GM20431 (cell line): ENCODE data around the gene TMCC3.
"Not testable (repeated sequence)": the region's sequence is repeated elsewhere in the genome, so short reads cannot be mapped to it uniquely, and the experiment has no call there.

Source experiments
- in situ Hi-C: fragments of 300-500 bp; cut with MseI, MboI; formaldehyde crosslinking; loops from one replicate; pipeline ENCODE4 v1.15.0; 2020; ENCODE audit warnings: low sequenced_read_pairs; ENCODE audit not compliant: unreplicated experiment

TMCC3 gene

GRCh38 chr12:94584377-94584776 lies 66.0 kb downstream of the TMCC3 start:
- in situ Hi-C loops = no loop called here

GRCh38 chr12:94582591-94582990 lies 67.8 kb downstream of the TMCC3 start:
- in situ Hi-C loops = no loop called here

GRCh38 chr12:94575645-94576403 lies 74.5 kb downstream of the TMCC3 start:
- in situ Hi-C loops = no loop called here

GRCh38 chr12:94575024-94575423 lies 75.3 kb downstream of the TMCC3 start:
- in situ Hi-C loops = no loop called here

GRCh38 chr12:94571556-94571955 lies 78.8 kb downstream of the TMCC3 start:
- in situ Hi-C loops = no loop called here

GRCh38 chr12:94570161-94570560 lies 80.2 kb downstream of the TMCC3 start:
- in situ Hi-C loops = no loop called here

GRCh38 chr12:94567761-94568160 lies 82.6 kb downstream of the TMCC3 start:
- in situ Hi-C loops = no loop called here

GRCh38 chr12:94566345-94566744 lies 84.0 kb downstream of the TMCC3 start:
- in situ Hi-C loops = no loop called here

GRCh38 chr12:94565683-94566082 lies 84.7 kb downstream of the TMCC3 start:
- in situ Hi-C loops = no loop called here

- in situ Hi-C loops = no loop called here
Observed at GRCh38 chr12:94563286-94563685, 87.1 kb downstream of the TMCC3 start.

- in situ Hi-C loops = no loop called here
Observed at GRCh38 chr12:94561943-94562411, 88.4 kb downstream of the TMCC3 start.

GRCh38 chr12:94560431-94561221 lies 89.7 kb downstream of the TMCC3 start:
- in situ Hi-C loops = no loop called here

- in situ Hi-C loops = no loop called here
Observed at GRCh38 chr12:94558612-94559011, 91.7 kb downstream of the TMCC3 start.

- in situ Hi-C loops = no loop called here
Observed at GRCh38 chr12:94557746-94558295, 92.5 kb downstream of the TMCC3 start.

GRCh38 chr12:94555687-94556086 lies 94.7 kb downstream of the TMCC3 start:
- in situ Hi-C loops = no loop called here

- in situ Hi-C loops = no loop called here
Observed at GRCh38 chr12:94553875-94554274, 96.5 kb downstream of the TMCC3 start.

GRCh38 chr12:94553130-94553519 lies 97.2 kb downstream of the TMCC3 start:
- in situ Hi-C loops = no loop called here

- in situ Hi-C loops = no loop called here
Observed at GRCh38 chr12:94551810-94552209, 98.5 kb downstream of the TMCC3 start.

GRCh38 chr12:94550964-94551363 lies 99.4 kb downstream of the TMCC3 start:
- in situ Hi-C loops = no loop called here

- in situ Hi-C loops = not testable (repeated sequence)
Observed at GRCh38 chr12:94548833-94549232, 101.5 kb downstream of the TMCC3 start.
